OCI-LY7 (cell line): Measurements from ENCODE around the gene KAT7. TPM values are rescaled to one million over a fixed set of nuclear protein-coding genes. Genes with fewer than 3 reads are reported as not detected.

ENCODE experiments used
- BruUV-seq: library from RNA; stranded (reverse); fragments of 400-500 nt; replicated peaks from 2 replicates; lab custom pipeline; 2021; lab: Mats Ljungman, UMichigan
- CTCF ChIA-PET: fragments of 300-600 bp; sonication (Branson Sonifier 250); formaldehyde crosslinking; loops from one replicate; lab custom pipeline; 2022; ENCODE audit warnings: antibody characterized with exemption; ENCODE audit not compliant: unreplicated experiment; lab: Charles Lee
- POLR2A ChIA-PET: fragments of 300-600 bp; sonication (Branson Sonifier 250); formaldehyde crosslinking; loops from one replicate; lab custom pipeline; 2022; ENCODE audit warnings: antibody characterized with exemption; lab: Charles Lee
- DNase-seq: peaks from one replicate; pipeline ENCODE4 v3.0.0-alpha.2; 2015; ENCODE audit warnings: low spot score
- H2AFZ ChIP-seq: fragments of 200-600 bp; sonication (generic), shearing (Covaris generic); 2 replicates; pipeline ENCODE4 v1.6.1; 2014; ENCODE audit warnings: mild to moderate bottlenecking, antibody characterized with exemption, low read length, moderate library complexity
- H3K27ac ChIP-seq: fragments of 200-600 bp; sonication (generic); 2 replicates; pipeline ENCODE4 v1.5.1; 2014; ENCODE audit warnings: mixed run types, low read depth, mild to moderate bottlenecking, moderate library complexity, low read length, inconsistent platforms; ENCODE audit not compliant: poor library complexity, severe bottlenecking
- H3K36me3 ChIP-seq: fragments of 200-600 bp; sonication (generic); 2 replicates; pipeline ENCODE4 v1.6.1; 2014; ENCODE audit warnings: mild to moderate bottlenecking, antibody characterized with exemption, low read length, moderate library complexity, mixed read lengths; ENCODE audit not compliant: insufficient read depth
- H3K4me1 ChIP-seq: fragments of 200-600 bp; sonication (generic); 2 replicates; pipeline ENCODE4 v1.5.1; 2014; ENCODE audit warnings: mild to moderate bottlenecking, low read length; ENCODE audit not compliant: insufficient read depth, poor library complexity, severe bottlenecking
- H3K4me2 ChIP-seq: fragments of 200-600 bp; sonication (generic); 2 replicates; pipeline ENCODE4 v1.6.1; 2014; ENCODE audit warnings: mild to moderate bottlenecking, low read length
- H3K4me3 ChIP-seq: fragments of 200-600 bp; sonication (generic); 2 replicates; pipeline ENCODE4 v1.5.1; 2014; ENCODE audit warnings: mild to moderate bottlenecking, low read depth, low read length; ENCODE audit not compliant: poor library complexity, severe bottlenecking
- H3K79me2 ChIP-seq: fragments of 200-600 bp; sonication (generic); 2 replicates; pipeline ENCODE4 v1.6.1; 2016; ENCODE audit warnings: low read depth, mild to moderate bottlenecking, low read length, moderate library complexity, mixed read lengths; ENCODE audit not compliant: insufficient read depth
- H3K9me2 ChIP-seq: fragments of 200-600 bp; sonication (generic); 2 replicates; pipeline ENCODE4 v1.6.1; 2016; ENCODE audit warnings: mild to moderate bottlenecking, low read length, mixed read lengths; ENCODE audit not compliant: insufficient read depth
- H3K9me3 ChIP-seq: fragments of 200-600 bp; sonication (generic); 2 replicates; pipeline ENCODE4 v1.6.1; 2014; ENCODE audit warnings: mild to moderate bottlenecking, mixed run types, low read length, mixed read lengths
- H4K20me1 ChIP-seq: fragments of 200-600 bp; sonication (generic); 2 replicates; pipeline ENCODE4 v1.6.1; 2014; ENCODE audit warnings: mild to moderate bottlenecking, antibody characterized with exemption, low read length, moderate library complexity, mixed read lengths; ENCODE audit not compliant: insufficient read depth
- CTCF ChIP-seq: fragments of 200-600 bp; sonication (generic); conservative IDR thresholded peaks from 2 replicates; pipeline ENCODE4 v1.5.1; 2014; ENCODE audit warnings: mild to moderate bottlenecking, antibody characterized with exemption, low read length, moderate library complexity, mixed read lengths
- EZH2phosphoT487 ChIP-seq: fragments of 200-600 bp; sonication (generic); IDR thresholded peaks from 2 replicates; pipeline ENCODE4 v1.6.1; 2018; ENCODE audit warnings: low read depth, borderline replicate concordance, mild to moderate bottlenecking, mixed run types, antibody characterized with exemption, low read length, moderate library complexity, mixed read lengths
- intact Hi-C: fragments of 100-400 bp; cut with micrococcal nuclease; formaldehyde crosslinking; loops from one replicate; pipeline ENCODE4 v1.10.0; 2022; ENCODE audit not compliant: unreplicated experiment
- total RNA-seq, 2 experiments: library from RNA; depleted of rRNA in 1 of 2; stranded (reverse); fragments of >200 nt in 1 of 2; shearing (Covaris generic) in 1 of 2; gene quantifications; 2 replicates each; pipeline ENCODE4 v1.2.3, GENCODE V29; 2014 to 2022

KAT7 gene
- total RNA-seq, 2 experiments from 2014 or later = 43.3 to 70.3 TPM

DNA sequence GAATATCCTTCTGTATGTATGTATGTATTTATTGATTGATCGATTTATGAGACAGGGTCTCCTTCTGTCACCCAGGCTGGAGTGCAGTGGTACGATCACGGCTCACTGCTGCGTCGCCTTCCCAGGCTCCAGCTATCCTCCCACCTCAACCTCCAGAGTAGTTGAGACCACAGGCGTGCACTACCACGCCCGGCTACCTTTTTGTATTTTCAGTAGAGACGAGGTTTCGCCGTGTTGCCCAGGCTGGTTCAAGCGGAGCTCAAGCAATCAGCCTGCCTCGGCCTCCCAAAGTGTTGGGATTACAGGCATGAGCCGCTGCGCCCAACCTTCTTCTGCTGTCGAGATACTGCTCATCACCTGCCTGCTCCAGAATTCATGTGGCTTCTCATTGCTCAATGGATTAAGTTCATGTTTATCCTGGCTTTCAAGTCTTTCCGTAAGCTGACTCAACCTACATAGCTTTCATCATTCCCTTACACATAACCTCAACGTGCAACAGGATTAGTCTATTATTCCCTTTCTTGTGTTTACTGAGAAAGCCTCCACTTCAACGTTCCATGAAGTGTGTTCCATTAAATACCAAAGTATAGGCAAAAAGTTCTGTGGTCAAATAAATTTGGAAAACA, 45.8 kb downstream of the KAT7 start:
- BruUV-seq = no TSS peak
- Histone ChIP-seq H3K9me3 (no peaks in the 10 kb centered on the region), H3K4me2 (no peak overlapping the region), H3K4me3 (no peak overlapping the region), H3K27ac (no peak overlapping the region), H3K79me2 (no peaks in the 10 kb centered on the region), H2AFZ (no peak overlapping the region), H3K9me2 (no peaks in the 10 kb centered on the region), H4K20me1 (0 out of 2 replicates have a peak, but pooled peaks cover 4% of the 10 kb centered on the region), H3K4me1 (peaks cover 5% of the 10 kb centered on the region), H3K36me3 (peaks cover 45% of the 10 kb centered on the region)
- TF ChIP-seq EZH2phosphoT487 = no peak
- no peak for TF ChIP-seq CTCF
- CTCF ChIA-PET = no interaction called here
- no peak for DNase-seq
- POLR2A ChIA-PET = no interaction called here
- intact Hi-C loops = no loop called here

GRCh38 chr17:49835472-49835871, 47.0 kb downstream of the KAT7 start:
- BruUV-seq = no TSS peak
- intact Hi-C loops = no loop called here
- Histone ChIP-seq H4K20me1 (0 out of 2 replicates have a peak, but pooled peaks cover 4% of the 10 kb centered on the region), H3K79me2 (no peaks in the 10 kb centered on the region), H3K9me3 (no peaks in the 10 kb centered on the region), H3K27ac (no peak overlapping the region), H2AFZ (no peak overlapping the region), H3K4me2 (no peak overlapping the region), H3K4me3 (no peak overlapping the region), H3K4me1 (peaks cover 5% of the 10 kb centered on the region), H3K36me3 (peaks cover 36% of the 10 kb centered on the region), H3K9me2 (no peaks in the 10 kb centered on the region)
- POLR2A ChIA-PET = no interaction called here
- no peak for DNase-seq
- CTCF ChIA-PET = no interaction called here
- TF ChIP-seq EZH2phosphoT487 (no peak), CTCF (no peak)
